BJ (cell line): ENCODE measurements around the gene FER. TPM values are rescaled to one million over a fixed set of nuclear protein-coding genes. Genes with fewer than 3 reads are reported as not detected.

Source experiments
- CTCF ChIA-PET: fragments of 350-600 bp; formaldehyde crosslinking; extraction: SDS; loops from one replicate; lab custom pipeline; 2021; ENCODE audit warnings: antibody characterized with exemption, inconsistent platforms; lab: Yijun Ruan, JAX
- POLR2A ChIA-PET: fragments of 300-600 bp; sonication (Branson Sonifier 250); formaldehyde crosslinking; extraction: SDS; loops from one replicate; lab custom pipeline; 2021; ENCODE audit warnings: antibody characterized with exemption; lab: Charles Lee
- DNase-seq: peaks from one replicate; pipeline ENCODE4 v3.0.0-alpha.2; 2011; ENCODE audit warnings: low read depth
- H3K27me3 ChIP-seq: 2 replicates; pipeline ENCODE4 v1.6.0; 2011; ENCODE audit warnings: low read length; ENCODE audit not compliant: control insufficient read depth, insufficient read depth
- H3K36me3 ChIP-seq: 2 replicates; pipeline ENCODE4 v1.5.1; 2011; ENCODE audit warnings: low read length; ENCODE audit not compliant: control insufficient read depth, insufficient read depth
- H3K4me3 ChIP-seq: 2 replicates; pipeline ENCODE4 v1.5.1; 2011; ENCODE audit warnings: low read depth, mild to moderate bottlenecking, control low read depth, low read length
- polyA plus RNA-seq: library from polyadenylated mRNA; depleted of rRNA; stranded (reverse); fragments of >200 nt; gene quantifications from 2 replicates; pipeline ENCODE4 v1.2.3, GENCODE V29; 2011
- TF ChIP-seq, protein P1 (sequence below): IDR thresholded peaks from 2 replicates; pipeline ENCODE4 v1.5.1; 2011; ENCODE audit warnings: low read depth, mild to moderate bottlenecking, control low read depth, inconsistent platforms, low read length, moderate library complexity; ENCODE audit not compliant: insufficient read depth

The FER gene
- polyA plus RNA-seq, 1 experiment: 4.0 TPM

DNA sequence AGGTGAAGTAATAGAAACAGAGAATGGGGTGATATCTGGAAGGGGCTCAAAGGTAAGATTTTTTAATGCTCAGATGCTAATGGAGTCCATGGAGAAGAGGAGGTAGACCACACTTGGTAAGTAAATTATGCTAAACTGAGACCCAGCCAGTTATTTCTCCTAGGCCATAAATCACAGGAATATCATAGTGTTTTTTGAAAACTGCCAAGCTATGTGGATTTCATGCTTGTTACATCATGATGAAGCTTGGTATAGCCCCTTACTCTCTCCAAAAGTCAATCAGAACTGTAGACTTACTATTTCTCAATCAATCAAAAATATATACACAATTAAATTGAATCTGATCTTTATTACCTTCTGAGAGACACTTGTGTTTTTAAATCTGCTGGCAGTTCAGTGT is 409.2 kb downstream of the FER start:
- CTCF ChIA-PET: no interaction called here
- POLR2A ChIA-PET: no interaction called here
- Histone ChIP-seq H3K4me3 (no peak overlapping the region), H3K36me3 (no peaks in the 10 kb centered on the region), H3K27me3 (no peaks in the 10 kb centered on the region)
- DNase-seq: no peak
- TF ChIP-seq, protein P1, sequence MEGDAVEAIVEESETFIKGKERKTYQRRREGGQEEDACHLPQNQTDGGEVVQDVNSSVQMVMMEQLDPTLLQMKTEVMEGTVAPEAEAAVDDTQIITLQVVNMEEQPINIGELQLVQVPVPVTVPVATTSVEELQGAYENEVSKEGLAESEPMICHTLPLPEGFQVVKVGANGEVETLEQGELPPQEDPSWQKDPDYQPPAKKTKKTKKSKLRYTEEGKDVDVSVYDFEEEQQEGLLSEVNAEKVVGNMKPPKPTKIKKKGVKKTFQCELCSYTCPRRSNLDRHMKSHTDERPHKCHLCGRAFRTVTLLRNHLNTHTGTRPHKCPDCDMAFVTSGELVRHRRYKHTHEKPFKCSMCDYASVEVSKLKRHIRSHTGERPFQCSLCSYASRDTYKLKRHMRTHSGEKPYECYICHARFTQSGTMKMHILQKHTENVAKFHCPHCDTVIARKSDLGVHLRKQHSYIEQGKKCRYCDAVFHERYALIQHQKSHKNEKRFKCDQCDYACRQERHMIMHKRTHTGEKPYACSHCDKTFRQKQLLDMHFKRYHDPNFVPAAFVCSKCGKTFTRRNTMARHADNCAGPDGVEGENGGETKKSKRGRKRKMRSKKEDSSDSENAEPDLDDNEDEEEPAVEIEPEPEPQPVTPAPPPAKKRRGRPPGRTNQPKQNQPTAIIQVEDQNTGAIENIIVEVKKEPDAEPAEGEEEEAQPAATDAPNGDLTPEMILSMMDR: no peak

GRCh38 chr5:109160468-109160867 is 412.8 kb downstream of the FER start:
- Histone ChIP-seq H3K27me3 (no peaks in the 10 kb centered on the region), H3K36me3 (no peaks in the 10 kb centered on the region), H3K4me3 (no peak overlapping the region)
- POLR2A ChIA-PET: no interaction called here
- TF ChIP-seq, protein P1: no peak
- DNase-seq: no peak
- CTCF ChIA-PET: no interaction called here

GRCh38 chr5:109161914-109162683 is 414.4 kb downstream of the FER start:
- H3K4me3 ChIP-seq: no peak overlapping the region
- no peaks in the 10 kb centered on the region for H3K36me3 ChIP-seq
- no peaks in the 10 kb centered on the region for H3K27me3 ChIP-seq
- peak; percentile 13 for DNase-seq
- ChIA-PET CTCF (no interaction called here), POLR2A (no interaction called here)
- TF ChIP-seq, protein P1: no peak

GRCh38 chr5:109163336-109163735 is 415.6 kb downstream of the FER start:
- Histone ChIP-seq H3K27me3 (no peaks in the 10 kb centered on the region), H3K4me3 (no peak overlapping the region), H3K36me3 (no peaks in the 10 kb centered on the region)
- DNase-seq: no peak
- ChIA-PET CTCF (interaction anchor here (0.7 to 1.1 kb wide), 2 partner anchors 11 to 30 kb away, joined by 3 read pairs; no protein-coding TSS in a partner anchor), POLR2A (no interaction called here)
- TF ChIP-seq, protein P1: no peak

- no peaks in the 10 kb centered on the region for H3K36me3 ChIP-seq
- CTCF ChIA-PET: interaction anchor here (1.1 kb wide), 1 partner anchor 12 kb away, joined by 3 read pairs; no protein-coding TSS in a partner anchor
- no peaks in the 10 kb centered on the region for H3K27me3 ChIP-seq
- H3K4me3 ChIP-seq: no peak overlapping the region
- TF ChIP-seq, protein P1: no peak
- no peak for DNase-seq
- POLR2A ChIA-PET: no interaction called here
These were observed 416.3 kb downstream of the FER start for GRCh38 chr5:109164001-109164400.
